Measurements from ENCODE around the gene RALY.

GRCh38 chr20:34070859-34071258 is 77.1 kb downstream of the RALY start:
- TF ChIP-seq CTCF (IDR thresholded peaks at IDR 0.05): no peak
- no peak for TF ChIP-seq POLR2A (IDR thresholded peaks at IDR 0.05)

Measured in uterus (tissue), 2 donors.